GM12878 (cell line): ENCODE data around the gene SGMS1. TPM values are rescaled to one million over a fixed set of nuclear protein-coding genes. Genes with fewer than 3 reads are reported as not detected.

Experiments
- BCL11A ChIP-seq: IDR thresholded peaks from 2 replicates; pipeline ENCODE4 v1.6.1; 2011; ENCODE audit warnings: low read depth, low read length
- BHLHE40 ChIP-seq, 2 experiments: fragments of 450-650 bp in 1 of 2; IDR thresholded peaks; 2 replicates each; pipeline ENCODE4 v1.6.1; 2011 to 2017; ENCODE audit warnings: low read depth in 2 of 2, borderline replicate concordance in 1 of 2, improper control_type of control experiment in 1 of 2, low read length in 1 of 2, mild to moderate bottlenecking in 1 of 2
- BRCA1 ChIP-seq: IDR thresholded peaks from 2 replicates; pipeline ENCODE4 v1.6.1; 2011; ENCODE audit warnings: low read depth, low read length, improper control_type of control experiment
- FOXM1 ChIP-seq: IDR thresholded peaks from 2 replicates; pipeline ENCODE4 v1.6.1; 2012; ENCODE audit warnings: low read depth, mild to moderate bottlenecking, inconsistent platforms, low read length, moderate library complexity
- GABPA ChIP-seq: IDR thresholded peaks from 2 replicates; pipeline ENCODE4 v1.6.1; 2014; ENCODE audit warnings: antibody characterized with exemption, low read depth, mild to moderate bottlenecking, inconsistent platforms
- HDAC6 ChIP-seq: fragments of 200-600 bp; sonication (generic); IDR thresholded peaks from one replicate; pipeline ENCODE4 v1.8.0; 2017; ENCODE audit warnings: antibody characterized with exemption; ENCODE audit not compliant: unreplicated experiment
- IKZF2 ChIP-seq, 2 experiments: fragments of 450-650 bp; IDR thresholded peaks; 2 replicates each; pipeline ENCODE4 v1.6.1; 2017; ENCODE audit warnings: mild to moderate bottlenecking in 2 of 2, moderate library complexity in 2 of 2
- IRF4 ChIP-seq: IDR thresholded peaks from 2 replicates; pipeline ENCODE4 v1.6.1; 2011; ENCODE audit warnings: low read depth, low read length
- JUNB ChIP-seq: IDR thresholded peaks from 2 replicates; pipeline ENCODE4 v1.6.1; 2016; ENCODE audit warnings: antibody characterized with exemption, mild to moderate bottlenecking
- MEF2A ChIP-seq: IDR thresholded peaks from 2 replicates; pipeline ENCODE4 v1.6.1; 2011; ENCODE audit warnings: low read depth, mild to moderate bottlenecking, low read length, moderate library complexity; ENCODE audit not compliant: insufficient read depth
- MXI1 ChIP-seq: fragments of 150-350 bp; IDR thresholded peaks from 2 replicates; pipeline ENCODE4 v1.6.1; 2011; ENCODE audit warnings: low read depth, mild to moderate bottlenecking, inconsistent platforms, low read length, improper control_type of control experiment
- MYB ChIP-seq: fragments of 150-350 bp; IDR thresholded peaks from 2 replicates; pipeline ENCODE4 v1.6.1; 2014; ENCODE audit warnings: mild to moderate bottlenecking, low read depth, low read length, borderline replicate concordance
- NR2F1 ChIP-seq: fragments of 450-650 bp; conservative IDR thresholded peaks from 2 replicates; pipeline ENCODE4 v1.6.1; 2017; ENCODE audit warnings: mild to moderate bottlenecking
- PKNOX1 ChIP-seq: fragments of 450-650 bp; IDR thresholded peaks from 2 replicates; pipeline ENCODE4 v1.6.1; 2016; ENCODE audit warnings: mild to moderate bottlenecking
- PML ChIP-seq: IDR thresholded peaks from 2 replicates; pipeline ENCODE4 v1.6.1; 2012; ENCODE audit warnings: low read length, inconsistent platforms
- POU2F2 ChIP-seq: IDR thresholded peaks from 3 replicates; pipeline ENCODE4 v1.6.1; 2011; ENCODE audit warnings: low read depth, mild to moderate bottlenecking, low read length, borderline replicate concordance
- RAD51 ChIP-seq: fragments of 450-650 bp; IDR thresholded peaks from 2 replicates; pipeline ENCODE4 v1.6.1; 2016; ENCODE audit warnings: moderate library complexity, mild to moderate bottlenecking, inconsistent platforms
- RELB ChIP-seq: fragments of 450-650 bp; IDR thresholded peaks from 2 replicates; pipeline ENCODE4 v1.6.1; 2017; ENCODE audit warnings: low read depth, mild to moderate bottlenecking, moderate library complexity
- RUNX3 ChIP-seq: IDR thresholded peaks from 2 replicates; pipeline ENCODE4 v1.6.1; 2012; ENCODE audit warnings: low read length, inconsistent platforms
- SMARCA5 ChIP-seq: fragments of 450-650 bp; IDR thresholded peaks from 2 replicates; pipeline ENCODE4 v1.6.1; 2017; ENCODE audit warnings: mild to moderate bottlenecking
- SREBF2 ChIP-seq: IDR thresholded peaks from 2 replicates; pipeline ENCODE4 v1.6.1; 2012; ENCODE audit warnings: mild to moderate bottlenecking, low read length
- STAT3 ChIP-seq: IDR thresholded peaks from 2 replicates; pipeline ENCODE4 v1.6.1; 2011; ENCODE audit warnings: low read depth, low read length, improper control_type of control experiment
- ZNF217 ChIP-seq: fragments of 450-650 bp; IDR thresholded peaks from 2 replicates; pipeline ENCODE4 v1.6.1; 2017; ENCODE audit warnings: antibody characterized with exemption, mild to moderate bottlenecking
- ZNF384 ChIP-seq: IDR thresholded peaks from 2 replicates; pipeline ENCODE4 v1.6.1; 2012; ENCODE audit warnings: low read depth, mild to moderate bottlenecking, low read length, improper control_type of control experiment, borderline replicate concordance
- polyA plus RNA-seq, 11 experiments: library from polyadenylated mRNA; depleted of rRNA in 4 of 11; unstranded in 6 of 11; stranded (reverse) in 5 of 11; fragments of >200 nt; fragmentation: Nextera tagmentation in 4 of 11; fragmentation: Illumina TruSeq in 1 of 11; extraction: Ambion mirVana in 4 of 11; extraction: Trizol in 1 of 11; gene quantifications; 1 replicate in 1 of 11; 2 replicates in 10 of 11; pipeline versions ENCODE4 v1.2.1 to v1.2.3, GENCODE V29; 2011 to 2016; ENCODE audit warnings: inconsistent platforms in 2 of 11, missing spikeins in 2 of 11, low read depth in 1 of 11
- total RNA-seq, 4 experiments: library from RNA; depleted of rRNA in 3 of 4; stranded (reverse); fragments of >200 nt in 3 of 4; fragmentation: Illumina TruSeq in 1 of 4; extraction: Trizol in 1 of 4; gene quantifications; 2 replicates each; pipeline versions ENCODE4 v1.2.1 to v1.2.3, GENCODE V29; 2013 to 2021
- TF ChIP-seq, protein P1 (sequence below): fragments of 450-650 bp; IDR thresholded peaks from 2 replicates; pipeline ENCODE4 v1.6.1; 2017; ENCODE audit warnings: mild to moderate bottlenecking, low read depth, inconsistent platforms; ENCODE audit not compliant: poor library complexity, severe bottlenecking
- TF ChIP-seq, protein P2 (sequence below): IDR thresholded peaks from 2 replicates; pipeline ENCODE4 v1.6.1; 2012; ENCODE audit warnings: low read length, inconsistent platforms

The SGMS1 gene
- total and polyA plus RNA-seq, 10 of the 15 experiments (the other 5 are each of a cell fraction or from before 2014, with no cell fraction given): 1.4 to 14.5 (median 4.9) TPM

DNA sequence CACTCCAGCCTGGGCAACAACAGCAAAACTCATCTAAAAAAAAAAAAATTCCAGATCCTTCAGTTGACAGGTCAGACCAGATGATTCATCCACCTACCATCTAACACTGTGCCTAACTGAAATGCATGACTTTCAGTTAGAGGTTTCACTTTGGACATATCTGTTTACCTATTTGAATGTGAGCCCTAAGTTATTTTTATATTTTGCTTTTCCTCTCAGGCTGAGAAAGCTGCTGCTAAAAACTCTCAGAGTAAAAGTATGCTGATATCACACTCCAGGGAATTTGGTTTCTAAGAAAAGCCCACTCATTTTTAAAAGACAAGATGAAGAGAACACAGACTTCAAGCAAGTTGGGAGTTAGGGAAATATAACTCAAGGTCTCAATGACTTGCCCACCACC, 126.0 kb downstream of the SGMS1 start (continued):
- TF ChIP-seq HDAC6: no peak
- no peak for TF ChIP-seq BRCA1
- peak; percentile 91 to 92 for TF ChIP-seq IKZF2 (IDR thresholded peaks at IDR 0.05)
- TF ChIP-seq GABPA: no peak
- peak; percentile 85 for TF ChIP-seq MEF2A
- TF ChIP-seq MYB: peak; percentile 89
- TF ChIP-seq, protein P1, sequence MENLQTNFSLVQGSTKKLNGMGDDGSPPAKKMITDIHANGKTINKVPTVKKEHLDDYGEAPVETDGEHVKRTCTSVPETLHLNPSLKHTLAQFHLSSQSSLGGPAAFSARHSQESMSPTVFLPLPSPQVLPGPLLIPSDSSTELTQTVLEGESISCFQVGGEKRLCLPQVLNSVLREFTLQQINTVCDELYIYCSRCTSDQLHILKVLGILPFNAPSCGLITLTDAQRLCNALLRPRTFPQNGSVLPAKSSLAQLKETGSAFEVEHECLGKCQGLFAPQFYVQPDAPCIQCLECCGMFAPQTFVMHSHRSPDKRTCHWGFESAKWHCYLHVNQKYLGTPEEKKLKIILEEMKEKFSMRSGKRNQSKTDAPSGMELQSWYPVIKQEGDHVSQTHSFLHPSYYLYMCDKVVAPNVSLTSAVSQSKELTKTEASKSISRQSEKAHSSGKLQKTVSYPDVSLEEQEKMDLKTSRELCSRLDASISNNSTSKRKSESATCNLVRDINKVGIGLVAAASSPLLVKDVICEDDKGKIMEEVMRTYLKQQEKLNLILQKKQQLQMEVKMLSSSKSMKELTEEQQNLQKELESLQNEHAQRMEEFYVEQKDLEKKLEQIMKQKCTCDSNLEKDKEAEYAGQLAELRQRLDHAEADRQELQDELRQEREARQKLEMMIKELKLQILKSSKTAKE: peak; percentile 68
- peak; percentile 70 for TF ChIP-seq NR2F1
- 0 out of 2 replicates have a peak, but pooled peaks have one; percentile 71 for TF ChIP-seq STAT3
- TF ChIP-seq BCL11A: peak; percentile 62
- no peak for TF ChIP-seq SMARCA5
- TF ChIP-seq POU2F2: peak; percentile 62; the same call in 1 of the 3 replicates
- TF ChIP-seq IRF4: no peak
- no peak for TF ChIP-seq SREBF2
- peak; percentile 52 for TF ChIP-seq JUNB
- TF ChIP-seq ZNF384: peak; percentile 79
- TF ChIP-seq MXI1: 0 out of 2 replicates have a peak, but pooled peaks have one; percentile 19
- TF ChIP-seq RELB: peak; percentile 81
- peak; percentile 85 for TF ChIP-seq PKNOX1
- peak; percentile 61; the same call in 1 of the 2 replicates for TF ChIP-seq ZNF217
- TF ChIP-seq PML: 0 out of 2 replicates have a peak, but pooled peaks have one; percentile 35
- 0 out of 2 replicates have a peak, but pooled peaks have one; percentile 26 for TF ChIP-seq RAD51
- peak; percentile 50 to 74; a peak in 3 of 4 replicates for TF ChIP-seq BHLHE40 (IDR thresholded peaks at IDR 0.05; ENCODE audit: borderline replicate concordance in 1 of 2, low read depth in 2 of 2, low read length in 1 of 2)
- peak; percentile 61 for TF ChIP-seq RUNX3
- TF ChIP-seq, protein P2, sequence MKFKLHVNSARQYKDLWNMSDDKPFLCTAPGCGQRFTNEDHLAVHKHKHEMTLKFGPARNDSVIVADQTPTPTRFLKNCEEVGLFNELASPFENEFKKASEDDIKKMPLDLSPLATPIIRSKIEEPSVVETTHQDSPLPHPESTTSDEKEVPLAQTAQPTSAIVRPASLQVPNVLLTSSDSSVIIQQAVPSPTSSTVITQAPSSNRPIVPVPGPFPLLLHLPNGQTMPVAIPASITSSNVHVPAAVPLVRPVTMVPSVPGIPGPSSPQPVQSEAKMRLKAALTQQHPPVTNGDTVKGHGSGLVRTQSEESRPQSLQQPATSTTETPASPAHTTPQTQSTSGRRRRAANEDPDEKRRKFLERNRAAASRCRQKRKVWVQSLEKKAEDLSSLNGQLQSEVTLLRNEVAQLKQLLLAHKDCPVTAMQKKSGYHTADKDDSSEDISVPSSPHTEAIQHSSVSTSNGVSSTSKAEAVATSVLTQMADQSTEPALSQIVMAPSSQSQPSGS: peak; percentile 85
- peak; percentile 65 for TF ChIP-seq FOXM1
